HG02588 (cell line): ENCODE measurements around the gene PARVG.
"Not testable (repeated sequence)": the region's sequence is repeated elsewhere in the genome, so short reads cannot be mapped to it uniquely, and the experiment has no call there.

ENCODE experiments used
- ATAC-seq: cut with Tn5 transposase; IDR thresholded peaks from one replicate; pipeline ENCODE4 v1.9.1; 2021; ENCODE audit warnings: mild to moderate bottlenecking, moderate library complexity; ENCODE audit not compliant: unreplicated experiment

Gene PARVG

DNA sequence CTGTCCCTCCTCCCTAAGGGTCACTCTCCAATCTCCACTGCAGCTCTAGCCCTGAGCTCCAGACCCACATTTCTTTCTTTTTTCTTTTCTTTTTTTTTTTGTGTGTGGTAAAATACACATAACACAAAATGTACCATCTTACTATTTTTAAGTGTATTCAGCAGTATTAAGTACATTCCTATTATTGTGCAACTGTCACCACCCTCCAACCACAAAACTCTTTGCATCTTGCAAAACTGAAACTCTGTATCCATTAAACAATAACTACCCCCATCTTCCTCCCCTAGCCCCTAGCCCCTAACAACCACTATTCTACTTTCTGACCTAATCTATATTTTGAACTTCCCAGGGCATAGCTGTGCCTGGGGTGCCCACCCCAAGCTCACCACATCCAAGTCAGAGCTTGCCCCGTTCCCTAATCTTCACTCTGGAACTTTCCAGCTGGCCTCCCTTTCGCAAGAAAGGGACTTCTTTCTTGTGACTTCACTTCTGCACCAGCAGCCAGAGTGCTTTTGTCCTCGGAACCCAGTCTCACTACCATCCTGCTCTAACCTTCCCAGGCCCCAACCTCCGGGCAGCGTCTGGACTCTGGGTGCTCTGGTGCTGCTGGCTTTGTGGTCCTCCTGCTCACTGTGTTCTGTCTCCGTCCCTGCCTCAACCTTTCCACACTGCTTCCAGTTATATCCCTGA is 30.7 kb downstream of the PARVG start:
- ATAC-seq, result no peak

- ATAC-seq, result no peak
These were observed 31.5 kb downstream of the PARVG start for GRCh38 chr22:44211946-44212930.

- ATAC-seq, result no peak
These were observed 32.2 kb downstream of the PARVG start for GRCh38 chr22:44212936-44213335.

DNA sequence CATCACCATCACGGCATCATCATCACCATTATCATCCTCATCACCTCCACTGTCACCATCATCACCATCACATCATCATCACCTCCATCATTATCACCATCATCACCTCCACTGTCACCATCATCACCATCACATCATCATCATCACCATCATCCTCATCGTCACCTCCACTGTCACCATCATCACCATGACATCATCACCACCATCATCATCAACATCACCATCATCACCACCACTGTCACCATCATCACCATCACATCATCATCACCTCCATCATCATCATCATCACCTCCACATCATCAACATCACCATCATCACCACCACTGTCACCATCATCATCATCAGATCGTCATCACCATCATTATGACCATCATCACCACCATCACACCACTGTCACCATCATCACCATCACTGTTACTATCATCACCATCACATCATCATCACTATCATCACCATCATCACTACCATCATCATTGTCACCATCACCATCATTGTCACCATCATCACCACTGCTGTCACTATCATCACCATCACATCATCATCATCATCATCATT is 32.8 kb downstream of the PARVG start:
- no peak for ATAC-seq

- ATAC-seq, result no peak
These were observed 33.5 kb downstream of the PARVG start for GRCh38 chr22:44214187-44214586.

- ATAC-seq, result no peak
These were observed 34.0 kb downstream of the PARVG start for GRCh38 chr22:44214764-44215163.

DNA sequence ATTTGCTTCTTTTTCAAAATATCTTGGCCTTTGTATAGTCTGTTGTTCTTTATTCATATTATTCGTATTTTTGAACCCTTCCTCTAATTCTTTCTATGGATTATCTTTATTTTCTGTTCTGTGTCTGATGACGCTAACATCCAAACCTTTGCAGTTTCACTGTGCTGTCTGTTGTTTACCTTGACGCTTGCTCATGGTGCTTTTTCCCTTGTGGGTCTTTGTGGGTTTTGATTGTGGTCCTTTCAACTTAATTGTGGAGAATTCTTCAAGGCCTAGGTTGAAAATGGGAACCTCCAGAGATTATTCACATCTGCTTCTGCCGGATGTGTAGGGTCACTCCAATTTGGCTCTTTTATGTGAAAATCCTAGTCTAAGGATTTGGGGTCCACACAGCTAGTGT is 34.6 kb downstream of the PARVG start:
- ATAC-seq, result no peak

- ATAC-seq, result no peak
These were observed 36.6 kb downstream of the PARVG start for GRCh38 chr22:44217346-44217745.

GRCh38 chr22:44218071-44218470 is 37.3 kb downstream of the PARVG start:
- ATAC-seq, result no peak

DNA sequence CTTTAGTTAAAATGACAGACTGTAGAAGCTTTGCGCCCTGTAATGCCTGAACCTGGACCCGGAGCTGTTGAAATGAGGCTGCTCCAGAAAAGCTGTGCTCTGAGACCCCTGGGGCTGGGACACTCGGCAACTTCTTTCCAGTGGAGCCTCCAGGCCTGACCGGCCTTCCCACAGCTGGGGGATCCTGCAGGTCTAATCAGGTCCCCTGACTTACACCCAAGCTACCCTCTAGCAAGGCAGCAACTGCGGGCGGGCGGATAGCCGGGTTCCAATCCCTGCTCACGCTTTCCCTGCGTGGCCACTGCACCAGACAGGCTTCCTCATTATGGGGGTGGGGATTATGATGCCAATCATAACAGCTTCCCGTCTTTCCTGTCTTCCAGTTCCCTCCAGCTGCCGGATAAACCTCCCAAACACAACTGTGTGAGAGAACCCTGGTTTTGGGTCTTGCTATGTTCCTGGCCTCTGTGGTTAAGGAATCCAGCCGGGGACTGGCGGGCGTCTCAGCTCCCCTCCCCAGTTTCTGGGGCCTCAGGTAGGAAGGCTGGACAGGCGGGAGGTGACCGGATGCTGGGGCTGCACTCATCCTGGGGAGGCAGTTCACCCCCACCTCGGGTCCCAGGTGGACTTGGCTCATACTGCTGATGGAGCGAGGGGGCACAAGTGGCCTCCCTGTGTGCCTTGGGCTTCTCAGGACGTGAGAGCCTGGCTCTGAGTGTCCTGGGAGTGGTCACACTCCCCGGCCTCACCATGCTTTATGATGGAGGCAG is 38.6 kb downstream of the PARVG start:
- ATAC-seq, result no peak

- no peak for ATAC-seq
These were observed 40.3 kb downstream of the PARVG start for GRCh38 chr22:44220727-44221680.

DNA sequence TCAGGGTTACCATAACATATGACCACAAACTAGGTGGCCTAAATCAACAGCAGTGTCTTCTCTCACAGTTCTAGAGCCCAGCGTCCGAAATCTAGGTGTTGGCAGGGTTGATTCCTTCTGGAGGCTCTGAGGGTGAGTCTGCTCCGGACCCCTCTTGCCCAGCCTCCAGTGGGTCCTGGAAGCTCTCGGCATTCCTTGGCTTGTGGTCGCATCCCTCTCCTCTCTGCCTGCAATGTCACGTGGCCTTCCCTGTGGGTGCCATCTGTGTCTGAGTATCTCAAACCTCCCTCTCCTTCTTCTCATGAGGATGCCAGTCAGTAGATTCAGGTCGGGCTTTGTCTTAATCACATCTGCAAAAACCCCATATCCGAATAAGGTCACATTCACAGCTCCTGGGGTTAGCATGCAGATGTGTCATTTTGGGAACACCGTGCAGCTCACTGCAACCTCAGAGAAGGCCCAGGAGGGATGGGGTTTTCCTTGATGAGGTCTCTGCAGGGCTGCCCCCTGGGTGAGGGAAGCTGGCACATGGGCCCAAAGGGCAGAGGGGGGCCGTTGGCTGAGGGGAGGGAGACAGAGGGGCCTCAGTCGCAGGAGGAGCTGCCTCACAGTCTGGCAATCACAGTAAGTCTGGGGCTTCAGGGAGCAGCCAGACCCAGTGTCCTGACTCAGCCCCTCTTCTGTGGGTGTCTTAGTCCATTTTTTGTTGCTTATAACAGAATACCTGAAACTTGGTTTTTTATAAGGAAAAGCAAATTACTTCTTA is 41.2 kb downstream of the PARVG start:
- no peak for ATAC-seq

DNA sequence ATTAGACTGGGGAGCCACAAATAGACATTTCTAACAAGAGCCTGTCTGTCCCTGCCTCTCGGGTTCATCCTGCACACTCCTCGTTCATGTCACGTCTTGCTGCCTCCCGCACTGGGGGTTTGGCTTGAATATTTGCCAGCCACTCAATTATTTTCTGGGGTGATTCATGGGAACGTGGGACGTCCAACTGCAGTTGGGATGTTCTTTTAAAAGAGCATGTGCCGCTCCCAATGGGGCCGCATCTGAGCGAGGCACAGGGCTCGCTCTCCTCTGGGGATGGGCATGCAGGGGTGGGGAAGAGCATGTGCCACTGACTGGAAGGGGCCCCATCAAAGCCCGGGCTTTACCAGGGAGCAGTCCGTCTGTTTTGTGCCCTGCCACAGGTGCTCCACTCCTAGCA is 43.4 kb downstream of the PARVG start:
- no peak for ATAC-seq

GRCh38 chr22:44225091-44225689 is 44.5 kb downstream of the PARVG start:
- no peak for ATAC-seq

DNA sequence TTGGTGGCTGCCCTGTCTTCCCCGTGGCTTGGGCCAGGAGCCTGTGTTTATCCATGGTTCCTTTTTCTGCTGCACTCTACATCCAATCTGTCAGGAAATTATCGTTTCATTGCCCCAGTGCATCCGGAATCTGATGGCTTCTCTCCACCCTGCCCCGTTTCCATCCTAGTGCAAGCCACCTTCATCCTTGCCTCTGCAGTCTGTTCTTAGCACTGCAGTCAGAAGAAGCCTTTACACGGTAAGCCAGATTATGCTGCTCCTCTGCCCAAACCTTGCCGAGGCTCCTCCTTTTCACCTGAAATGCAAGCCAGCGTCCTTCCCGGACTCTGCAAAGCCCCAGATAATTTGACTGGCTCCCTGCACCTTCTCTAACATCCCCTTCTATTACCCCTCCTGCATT is 45.1 kb downstream of the PARVG start:
- no peak for ATAC-seq

GRCh38 chr22:44229331-44229730 is 48.6 kb downstream of the PARVG start:
- ATAC-seq, result no peak

DNA sequence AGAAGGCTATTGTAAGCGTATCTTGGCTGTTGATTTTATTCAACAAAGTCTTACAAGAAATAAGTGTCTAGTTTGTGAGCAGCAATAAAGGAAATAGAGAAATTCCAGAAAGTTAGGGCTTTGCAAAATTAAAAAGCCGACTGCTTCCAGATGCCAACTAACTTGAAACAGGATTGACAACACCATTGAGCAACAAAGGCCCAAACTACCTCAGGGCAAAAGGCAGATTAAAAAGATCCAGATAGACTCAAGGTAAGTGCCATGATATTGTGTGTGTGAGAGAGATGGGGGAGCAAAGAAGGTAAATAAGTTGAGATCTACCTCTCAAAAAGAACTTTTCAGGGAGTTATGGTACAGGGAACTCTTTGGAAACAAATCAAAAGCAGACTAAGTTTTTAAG is 49.1 kb downstream of the PARVG start:
- ATAC-seq, result no peak

DNA sequence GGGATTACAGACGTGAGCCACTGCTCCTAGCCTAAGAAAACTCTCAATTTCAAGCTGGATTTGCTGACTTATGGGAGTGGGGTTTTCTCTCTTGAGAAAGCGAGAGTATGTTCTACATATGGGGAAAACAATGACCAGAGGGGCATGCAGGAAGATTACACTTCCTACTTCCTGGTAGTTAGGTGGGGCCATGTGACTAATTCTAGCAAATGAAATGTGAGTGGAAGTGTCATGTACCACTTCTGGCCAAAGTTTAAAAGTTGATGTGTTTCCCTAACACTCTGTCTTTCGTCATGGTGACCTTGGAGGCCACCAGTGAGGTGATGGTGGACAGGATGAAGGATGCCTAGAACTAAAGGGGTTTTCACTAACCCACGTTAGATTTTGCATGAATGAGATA is 50.5 kb downstream of the PARVG start:
- ATAC-seq, result no peak

- ATAC-seq, result not testable (repeated sequence)
These were observed 53.6 kb downstream of the PARVG start for GRCh38 chr22:44234372-44234771.
